H9 (cell line): ENCODE measurements around the gene ABT1. TPM values are rescaled to one million over a fixed set of nuclear protein-coding genes. Genes with fewer than 3 reads are reported as not detected.

Source experiments
- DNase-seq: peaks from one replicate; pipeline ENCODE4 v3.0.0-alpha.2; 2017
- H2AFZ ChIP-seq: one replicate; pipeline ENCODE4 v1.6.1; 2013; ENCODE audit warnings: mild to moderate bottlenecking, low read length, control low read depth, moderate library complexity
- H2AK5ac ChIP-seq: 2 replicates; pipeline ENCODE4 v1.6.1; 2013; ENCODE audit warnings: low read length, control low read depth, mixed read lengths; ENCODE audit not compliant: insufficient read length
- H2BK120ac ChIP-seq: one replicate; pipeline ENCODE4 v1.6.1; 2013; ENCODE audit warnings: low read depth, mild to moderate bottlenecking, low read length, control low read depth, inconsistent platforms; ENCODE audit not compliant: poor library complexity, severe bottlenecking
- H2BK12ac ChIP-seq: 2 replicates; pipeline ENCODE4 v1.6.1; 2013; ENCODE audit warnings: low read length, control low read depth, mixed read lengths, low read depth; ENCODE audit not compliant: insufficient read length
- H2BK15ac ChIP-seq: 2 replicates; pipeline ENCODE4 v1.6.1; 2013; ENCODE audit warnings: low read depth, low read length, control low read depth
- H2BK20ac ChIP-seq: one replicate; pipeline ENCODE4 v1.6.1; 2013; ENCODE audit warnings: low read depth, mild to moderate bottlenecking, low read length, control low read depth, inconsistent platforms; ENCODE audit not compliant: poor library complexity, severe bottlenecking
- H2BK5ac ChIP-seq: 2 replicates; pipeline ENCODE4 v1.6.1; 2013; ENCODE audit warnings: low read length, control low read depth, mixed read lengths; ENCODE audit not compliant: insufficient read length
- H3K14ac ChIP-seq: 2 replicates; pipeline ENCODE4 v1.6.1; 2013; ENCODE audit warnings: low read length, control low read depth; ENCODE audit not compliant: insufficient read depth
- H3K18ac ChIP-seq: 2 replicates; pipeline ENCODE4 v1.6.1; 2013; ENCODE audit warnings: low read depth, mild to moderate bottlenecking, mixed read lengths, low read length, control low read depth; ENCODE audit not compliant: insufficient read length
- H3K23ac ChIP-seq: 2 replicates; pipeline ENCODE4 v1.6.1; 2013; ENCODE audit warnings: low read length, control low read depth, mixed read lengths, low read depth; ENCODE audit not compliant: insufficient read length
- H3K23me2 ChIP-seq: 2 replicates; pipeline ENCODE4 v1.6.1; 2013; ENCODE audit warnings: low read depth, mild to moderate bottlenecking, mixed read lengths, low read length, control low read depth; ENCODE audit not compliant: insufficient read length, poor library complexity, severe bottlenecking
- H3K27ac ChIP-seq: 2 replicates; pipeline ENCODE4 v1.5.1; 2013; ENCODE audit warnings: low read length, control low read depth, mixed read lengths, low read depth; ENCODE audit not compliant: insufficient read length
- H3K27me3 ChIP-seq: 2 replicates; pipeline ENCODE4 v1.6.1; 2013; ENCODE audit warnings: low read length, control low read depth, inconsistent platforms; ENCODE audit not compliant: insufficient read depth
- H3K4ac ChIP-seq: 2 replicates; pipeline ENCODE4 v1.6.1; 2013; ENCODE audit warnings: low read depth, mild to moderate bottlenecking, control low read depth, inconsistent platforms, low read length, moderate library complexity
- H3K4me1 ChIP-seq: 2 replicates; pipeline ENCODE4 v1.6.1; 2013; ENCODE audit warnings: low read length, control low read depth, inconsistent platforms; ENCODE audit not compliant: insufficient read depth
- H3K4me2 ChIP-seq: 2 replicates; pipeline ENCODE4 v1.6.1; 2013; ENCODE audit warnings: low read length, control low read depth, mixed read lengths; ENCODE audit not compliant: insufficient read length, insufficient read depth
- H3K56ac ChIP-seq: 2 replicates; pipeline ENCODE4 v1.6.1; 2013; ENCODE audit warnings: low read depth, mild to moderate bottlenecking, mixed read lengths, low read length, control low read depth; ENCODE audit not compliant: insufficient read length
- H3K79me1 ChIP-seq: 2 replicates; pipeline ENCODE4 v1.6.1; 2013; ENCODE audit warnings: low read depth, mild to moderate bottlenecking, moderate library complexity, low read length, control low read depth, inconsistent platforms; ENCODE audit not compliant: insufficient read depth, poor library complexity, severe bottlenecking
- H3K79me2 ChIP-seq: 2 replicates; pipeline ENCODE4 v1.6.1; 2013; ENCODE audit warnings: low read length, control low read depth, inconsistent platforms; ENCODE audit not compliant: insufficient read depth
- H3K9ac ChIP-seq: 2 replicates; pipeline ENCODE4 v1.6.1; 2013; ENCODE audit warnings: low read length, control low read depth, mixed read lengths; ENCODE audit not compliant: insufficient read length; ENCODE audit errors: extremely low read depth
- H3K9me3 ChIP-seq: one replicate; pipeline ENCODE4 v1.6.1; 2013; ENCODE audit warnings: low read depth, low read length, inconsistent platforms; ENCODE audit not compliant: control insufficient read depth
- H3T11ph ChIP-seq: one replicate; pipeline ENCODE4 v1.6.1; 2013; ENCODE audit warnings: mild to moderate bottlenecking, low read length, control low read depth, inconsistent platforms
- H4K20me1 ChIP-seq: one replicate; pipeline ENCODE4 v1.6.1; 2013; ENCODE audit not compliant: control insufficient read depth, insufficient read length, insufficient read depth
- H4K5ac ChIP-seq: 2 replicates; pipeline ENCODE4 v1.6.1; 2013; ENCODE audit warnings: low read depth, mild to moderate bottlenecking, mixed read lengths, low read length, control low read depth; ENCODE audit not compliant: insufficient read length
- H4K8ac ChIP-seq: replicated peaks from 2 replicates; pipeline ENCODE4 v1.6.1; 2013; ENCODE audit warnings: low read length, control low read depth, mixed read lengths, low read depth; ENCODE audit not compliant: insufficient read length
- H4K91ac ChIP-seq: 2 replicates; pipeline ENCODE4 v1.6.1; 2013; ENCODE audit warnings: low read depth, mild to moderate bottlenecking, moderate library complexity, mixed read lengths, low read length, control low read depth; ENCODE audit not compliant: insufficient read length
- H3K27ac Mint-ChIP-seq, 3 experiments: 2 replicates in 2 of 3; 3 replicates in 1 of 3; pipeline ENCODE4 v1.8.0; 2020 to 2021; ENCODE audit warnings: mixed read lengths in 3 of 3, mild to moderate bottlenecking in 1 of 3, moderate library complexity in 1 of 3
- H3K27me3 Mint-ChIP-seq: 2 replicates; pipeline ENCODE4 v1.8.0; 2021; ENCODE audit warnings: low read depth, mild to moderate bottlenecking, moderate library complexity, mixed read lengths
- H3K36me3 Mint-ChIP-seq, 3 experiments: 2 replicates in 2 of 3; 3 replicates in 1 of 3; pipeline ENCODE4 v1.8.0; 2020 to 2021; ENCODE audit warnings: low read depth in 3 of 3, mixed read lengths in 3 of 3; ENCODE audit not compliant: insufficient read depth in 1 of 3
- H3K4me1 Mint-ChIP-seq, 2 experiments: 2 replicates each; pipeline ENCODE4 v1.8.0; 2020; ENCODE audit warnings: mixed read lengths in 2 of 2
- H3K4me3 Mint-ChIP-seq, 2 experiments: 2 replicates in 1 of 2; 3 replicates in 1 of 2; pipeline ENCODE4 v1.8.0; 2020 to 2021; ENCODE audit warnings: mild to moderate bottlenecking in 2 of 2, mixed read lengths in 2 of 2, moderate library complexity in 1 of 2
- H3K9me3 Mint-ChIP-seq, 2 experiments: 2 replicates in 1 of 2; 3 replicates in 1 of 2; pipeline ENCODE4 v1.8.0; 2020; ENCODE audit warnings: mild to moderate bottlenecking in 2 of 2, mixed read lengths in 2 of 2, moderate library complexity in 1 of 2
- WGBS: extraction: QIAGEN DNeasy Blood & Tissue Kit; methylation state at CpG from one replicate; pipeline ENCODE4 v1.1.7; 2013; ENCODE audit warnings: missing lambda C conversion rate, low lambda C conversion rate, mixed read lengths; ENCODE audit not compliant: insufficient read length; ENCODE audit errors: extremely low coverage; 5-methylcytosine and 5-hydroxymethylcytosine counted together
- total RNA-seq: library from RNA; stranded (reverse); gene quantifications from 2 replicates; pipeline ENCODE4 v1.2.1, GENCODE V29; 2021
- TF ChIP-seq, protein P1 (sequence below): fragments of 200-600 bp; sonication (generic); conservative IDR thresholded peaks from 3 replicates; pipeline ENCODE4 v1.8.0; 2021; ENCODE audit warnings: antibody characterized with exemption, mild to moderate bottlenecking

The ABT1 gene
- total RNA-seq, 1 experiment from 2014 or later = 26.4 TPM

DNA sequence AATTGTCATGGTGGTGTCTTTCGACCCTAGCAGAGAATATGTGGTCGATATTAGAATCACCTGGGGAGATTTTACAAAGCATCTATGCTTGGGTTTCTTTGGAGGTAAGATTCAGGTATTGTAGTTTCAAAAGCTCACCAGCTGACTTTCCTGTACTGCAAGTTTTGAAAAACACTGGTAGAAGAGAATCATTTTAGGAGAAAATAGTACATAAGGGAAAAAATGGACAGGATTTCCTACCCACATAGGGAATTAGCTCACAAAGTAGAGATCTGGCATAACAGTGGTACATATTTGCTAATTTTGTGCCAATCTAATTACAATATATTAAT lies 27.4 kb upstream of the ABT1 start:
- no peak overlapping the region for H2AFZ ChIP-seq
- H3K27ac Mint-ChIP-seq = no peak overlapping the region
- no peak overlapping the region for H2BK15ac ChIP-seq

More for the DNA sequence above, 27.4 kb upstream of the ABT1 start:
- TF ChIP-seq, protein P1, sequence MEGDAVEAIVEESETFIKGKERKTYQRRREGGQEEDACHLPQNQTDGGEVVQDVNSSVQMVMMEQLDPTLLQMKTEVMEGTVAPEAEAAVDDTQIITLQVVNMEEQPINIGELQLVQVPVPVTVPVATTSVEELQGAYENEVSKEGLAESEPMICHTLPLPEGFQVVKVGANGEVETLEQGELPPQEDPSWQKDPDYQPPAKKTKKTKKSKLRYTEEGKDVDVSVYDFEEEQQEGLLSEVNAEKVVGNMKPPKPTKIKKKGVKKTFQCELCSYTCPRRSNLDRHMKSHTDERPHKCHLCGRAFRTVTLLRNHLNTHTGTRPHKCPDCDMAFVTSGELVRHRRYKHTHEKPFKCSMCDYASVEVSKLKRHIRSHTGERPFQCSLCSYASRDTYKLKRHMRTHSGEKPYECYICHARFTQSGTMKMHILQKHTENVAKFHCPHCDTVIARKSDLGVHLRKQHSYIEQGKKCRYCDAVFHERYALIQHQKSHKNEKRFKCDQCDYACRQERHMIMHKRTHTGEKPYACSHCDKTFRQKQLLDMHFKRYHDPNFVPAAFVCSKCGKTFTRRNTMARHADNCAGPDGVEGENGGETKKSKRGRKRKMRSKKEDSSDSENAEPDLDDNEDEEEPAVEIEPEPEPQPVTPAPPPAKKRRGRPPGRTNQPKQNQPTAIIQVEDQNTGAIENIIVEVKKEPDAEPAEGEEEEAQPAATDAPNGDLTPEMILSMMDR = no peak
- Mint-ChIP-seq H3K4me1 (peaks cover 4 to 5% of the 10 kb centered on the region in 2 experiments; a peak in 2 of 4 replicates), H3K36me3 (no peaks in the 10 kb centered on the region; a peak in 1 of 7 replicates), H3K9me3 (peaks cover 2 to 10% of the 10 kb centered on the region in 2 experiments; a peak in 2 of 5 replicates), H3K27me3 (peaks cover 3% of the 10 kb centered on the region; the same call in 1 of the 2 replicates), H3K4me3 (peak overlapping the region; percentile 93 to 98)
- Histone ChIP-seq H3K14ac (no peak overlapping the region), H3K4me1 (no peaks in the 10 kb centered on the region), H3K4me2 (peak overlapping the region; percentile 87), H3K79me1 (no peaks in the 10 kb centered on the region), H2BK120ac (no peak overlapping the region), H2AK5ac (no peak overlapping the region), H3K27ac (no peak overlapping the region), H3K27me3 (no peaks in the 10 kb centered on the region), H4K5ac (no peak overlapping the region), H3K56ac (no peak overlapping the region), H3K23ac (no peak overlapping the region), H3K9me3 (no peaks in the 10 kb centered on the region), H4K8ac (no peak overlapping the region), H4K20me1 (no peaks in the 10 kb centered on the region), H3T11ph (no peak overlapping the region), H3K79me2 (no peaks in the 10 kb centered on the region), H2BK5ac (no peak overlapping the region), H2BK12ac (no peak overlapping the region), H2BK20ac (no peak overlapping the region), H3K9ac (no peak overlapping the region), H3K23me2 (peaks cover 3% of the 10 kb centered on the region), H3K18ac (no peak overlapping the region), H3K4ac (no peak overlapping the region), H4K91ac (no peak overlapping the region)
- no CpG with 5 or more reads among the region's 2 CpGs for WGBS
- no peak for DNase-seq
